GM18517 (cell line): ENCODE results near the gene EVA1C.
"Not testable (repeated sequence)": the region's sequence is repeated elsewhere in the genome, so short reads cannot be mapped to it uniquely, and the experiment has no call there.

ENCODE experiments used
- ATAC-seq: cut with Tn5 transposase; IDR thresholded peaks from one replicate; pipeline ENCODE4 v1.9.1; 2021; ENCODE audit warnings: mild to moderate bottlenecking, moderate library complexity; ENCODE audit not compliant: unreplicated experiment

EVA1C gene, protein sequence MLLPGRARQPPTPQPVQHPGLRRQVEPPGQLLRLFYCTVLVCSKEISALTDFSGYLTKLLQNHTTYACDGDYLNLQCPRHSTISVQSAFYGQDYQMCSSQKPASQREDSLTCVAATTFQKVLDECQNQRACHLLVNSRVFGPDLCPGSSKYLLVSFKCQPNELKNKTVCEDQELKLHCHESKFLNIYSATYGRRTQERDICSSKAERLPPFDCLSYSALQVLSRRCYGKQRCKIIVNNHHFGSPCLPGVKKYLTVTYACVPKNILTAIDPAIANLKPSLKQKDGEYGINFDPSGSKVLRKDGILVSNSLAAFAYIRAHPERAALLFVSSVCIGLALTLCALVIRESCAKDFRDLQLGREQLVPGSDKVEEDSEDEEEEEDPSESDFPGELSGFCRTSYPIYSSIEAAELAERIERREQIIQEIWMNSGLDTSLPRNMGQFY

DNA sequence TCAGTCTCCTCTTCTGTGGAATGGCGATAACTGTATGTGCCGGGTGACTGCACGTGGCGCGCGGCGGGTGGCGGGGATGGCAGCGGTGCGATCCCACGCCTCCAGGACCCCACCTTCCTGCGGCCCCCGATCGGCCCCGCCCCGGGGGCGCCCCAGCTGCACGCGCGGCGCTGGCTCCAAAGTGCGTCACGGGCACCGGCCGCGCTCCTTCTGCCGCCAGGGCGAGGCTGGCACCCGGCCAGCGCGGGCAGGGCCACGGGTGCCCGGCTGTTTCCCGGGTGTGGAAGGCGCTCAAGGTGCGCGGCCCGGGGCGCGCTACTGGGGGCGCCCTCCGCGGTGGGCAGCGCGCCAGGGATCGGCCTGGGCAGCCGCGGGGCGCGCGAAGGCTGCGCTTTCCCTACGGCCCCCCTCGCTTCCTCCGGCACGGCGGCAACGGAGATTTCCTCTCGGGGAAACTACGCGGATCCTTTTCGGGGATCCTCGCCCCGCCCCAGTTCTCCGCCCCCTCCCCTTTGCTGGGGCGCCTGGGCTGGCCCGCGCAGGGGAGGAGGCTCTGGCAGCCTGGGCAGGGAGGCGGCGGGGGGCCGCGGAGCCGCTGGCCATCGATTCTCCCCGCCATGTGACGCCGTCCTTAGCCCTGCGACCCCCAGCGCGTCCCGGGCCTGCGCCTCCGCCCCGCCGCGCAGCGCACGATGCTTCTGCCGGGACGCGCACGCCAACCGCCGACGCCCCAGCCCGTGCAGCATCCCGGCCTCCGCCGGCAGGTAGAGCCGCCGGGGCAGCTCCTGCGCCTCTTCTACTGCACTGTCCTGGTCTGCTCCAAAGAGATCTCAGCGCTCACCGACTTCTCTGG, at the start of gene EVA1C:
Gene EVA1C (plus strand): TSS at position 545 of the 853 bp plus-strand sequence. CDS start 148 bp downstream, at position 693.
- no peak for ATAC-seq

DNA sequence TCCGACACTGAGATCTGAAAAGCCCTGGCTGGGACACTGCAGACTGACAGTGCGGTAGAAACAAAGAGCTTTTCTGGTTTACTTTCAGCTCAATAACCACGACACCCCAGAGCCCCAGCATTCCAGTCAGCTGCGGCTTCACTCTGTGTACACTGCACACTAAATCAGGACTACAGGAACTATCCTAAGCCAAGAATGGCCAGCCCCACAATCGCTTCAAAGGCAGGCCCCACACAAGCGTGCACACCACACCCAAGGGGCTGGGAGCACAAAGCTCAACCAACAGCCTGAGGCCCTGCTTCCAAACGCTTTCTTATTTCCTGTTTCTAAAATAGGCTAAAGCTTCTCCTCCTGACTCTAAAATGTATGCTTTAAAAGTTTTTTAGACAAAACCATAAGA, 48.1 kb upstream of the EVA1C start:
- ATAC-seq = no peak

DNA sequence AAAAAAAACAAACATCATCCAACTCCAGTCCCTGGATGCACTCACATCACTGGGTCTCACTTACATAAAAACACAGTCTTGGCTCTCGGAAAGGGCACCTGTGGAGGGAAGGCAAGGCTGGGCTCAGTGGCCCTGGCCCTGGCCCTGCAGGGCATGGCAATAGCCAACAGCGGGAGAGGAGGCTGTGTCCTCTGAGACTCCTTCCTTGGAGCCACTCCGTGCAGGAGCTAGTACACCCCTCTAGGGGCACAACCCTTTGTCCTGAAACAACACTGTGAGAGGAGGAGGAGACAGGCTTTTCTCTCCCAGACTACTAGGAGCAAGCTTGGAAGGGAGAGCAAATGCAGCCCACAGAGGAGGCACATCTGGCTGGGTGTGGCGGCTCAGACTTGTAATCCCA, 47.7 kb upstream of the EVA1C start:
- no peak for ATAC-seq

DNA sequence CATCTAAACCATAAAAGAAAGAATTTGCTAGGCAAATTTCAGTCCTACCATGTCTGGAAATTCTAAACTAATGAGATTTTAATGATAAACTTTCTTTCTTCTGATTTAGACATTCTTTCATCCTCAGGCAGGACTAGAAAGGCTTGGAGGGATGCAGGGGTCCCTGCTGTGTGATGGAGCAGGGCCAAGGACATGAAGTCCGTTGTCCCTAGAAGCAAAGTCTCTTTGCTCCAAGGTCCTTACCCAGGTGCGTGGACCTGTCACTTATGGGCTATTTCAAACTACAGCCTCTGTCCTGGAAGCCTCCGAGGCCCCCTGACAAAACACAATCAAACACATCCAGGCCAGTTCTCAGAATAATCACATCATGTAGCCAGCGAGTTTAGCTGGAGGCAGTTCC, 46.3 kb upstream of the EVA1C start:
- ATAC-seq = no peak

DNA sequence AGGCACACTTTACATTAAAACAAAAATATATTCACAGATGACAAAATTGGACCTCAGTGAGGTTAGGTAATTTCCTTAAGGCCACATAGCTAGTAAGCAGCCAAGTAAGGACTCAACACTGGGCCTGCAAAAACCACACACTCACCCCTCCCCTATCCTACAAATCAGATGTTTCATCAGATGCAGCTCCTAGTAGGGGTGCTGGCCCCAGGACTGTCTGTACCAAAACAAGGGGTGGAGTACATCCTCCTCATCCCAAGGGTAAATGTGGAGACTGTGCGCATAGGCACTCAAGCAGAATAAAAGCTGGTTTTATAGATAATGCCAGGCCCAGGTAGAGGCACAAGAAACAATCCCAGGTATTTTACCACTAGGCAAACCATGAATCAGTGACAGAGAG, 45.3 kb upstream of the EVA1C start:
- ATAC-seq = no peak

DNA sequence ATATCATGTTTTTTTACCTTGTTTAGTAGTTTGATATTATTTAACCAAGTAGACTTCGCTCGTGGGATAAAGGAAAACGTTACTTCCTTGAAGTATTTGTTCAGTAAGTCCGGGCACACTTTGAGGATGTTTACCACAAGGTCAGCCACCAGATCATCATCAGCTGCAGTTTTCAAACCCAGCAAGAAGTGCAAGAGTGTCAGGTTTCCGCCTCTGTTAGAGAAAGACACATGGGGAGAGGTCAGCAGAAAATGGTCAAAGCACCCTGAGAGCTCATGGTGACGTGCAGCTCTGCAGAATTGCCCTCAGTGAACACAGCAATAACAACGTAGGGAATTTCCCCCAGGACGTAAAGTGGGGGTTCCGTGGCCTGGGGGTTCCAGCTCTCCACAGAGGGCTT, 44.1 kb upstream of the EVA1C start:
- ATAC-seq = no peak

DNA sequence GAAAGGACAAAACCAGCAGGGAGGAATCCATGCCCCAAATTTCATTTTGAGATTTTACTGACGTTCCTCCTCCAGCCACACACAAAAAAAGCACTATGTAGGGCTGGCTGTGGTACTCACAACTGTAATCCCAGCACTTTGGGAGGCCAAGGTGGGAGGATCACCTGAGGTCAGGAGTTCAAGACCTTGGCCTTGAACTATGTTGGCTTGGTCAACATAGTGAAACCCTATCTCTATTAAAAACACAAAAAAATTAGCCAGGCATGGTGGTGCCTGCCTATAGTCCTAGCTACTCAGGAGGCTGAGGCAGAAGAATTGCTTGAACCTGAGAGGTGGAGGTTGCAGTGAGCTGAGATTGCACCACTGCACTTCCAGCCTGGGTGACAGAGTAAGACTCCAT, 43.5 kb upstream of the EVA1C start:
- ATAC-seq = not testable (repeated sequence)

DNA sequence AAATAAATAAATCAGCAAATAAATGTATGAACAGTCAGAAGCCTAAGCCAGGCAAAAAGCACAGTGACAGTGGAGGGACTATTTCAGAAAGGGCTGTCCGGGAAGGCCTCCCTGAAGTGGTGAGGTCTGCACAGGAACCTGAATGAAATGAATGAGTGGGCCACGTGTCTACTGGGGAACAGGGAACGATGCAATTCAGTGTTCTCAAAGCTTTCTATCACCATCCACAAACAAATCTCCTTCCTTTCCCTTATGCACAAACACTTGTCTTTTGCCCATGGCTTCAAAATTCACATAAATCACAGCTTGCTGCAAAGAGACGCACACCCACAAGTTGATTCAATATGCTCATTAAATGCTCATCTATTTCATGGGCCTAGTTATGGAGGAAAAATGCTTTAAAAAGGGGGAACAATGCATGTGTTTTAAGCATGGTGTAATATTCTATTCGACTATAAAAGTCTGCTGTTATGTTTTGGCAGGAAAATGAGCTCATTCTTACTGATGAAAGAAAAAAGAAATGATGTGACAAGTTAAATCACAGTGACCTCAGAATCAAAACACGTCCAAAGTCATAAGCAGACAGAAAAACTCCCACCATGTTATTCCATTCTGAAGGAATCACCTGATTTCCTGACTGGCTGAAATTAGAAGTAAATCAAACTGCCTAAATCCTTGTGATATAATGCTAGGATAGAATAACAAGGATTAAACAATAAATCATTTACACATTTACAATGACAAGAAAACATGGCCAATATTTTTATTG, 41.3 kb upstream of the EVA1C start:
- ATAC-seq = no peak

DNA sequence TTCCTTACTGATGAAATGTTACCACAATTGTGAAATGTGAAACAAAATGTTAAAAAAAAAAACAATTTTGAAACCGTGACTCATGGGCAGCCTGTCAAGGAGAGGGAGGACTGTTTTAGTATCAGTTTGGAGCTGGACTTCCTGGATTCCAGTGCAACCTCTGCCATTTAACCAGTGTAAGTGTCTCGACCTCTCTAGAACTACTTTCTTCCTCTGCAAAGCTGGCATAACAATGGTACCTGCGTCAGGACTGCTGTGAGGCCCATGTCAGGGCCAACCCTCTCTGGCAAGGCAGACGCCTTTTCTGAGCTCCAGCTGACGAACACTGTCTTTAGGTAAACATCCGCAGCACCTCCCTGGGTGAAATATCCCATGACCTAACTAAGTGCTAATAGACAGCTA, 40.6 kb upstream of the EVA1C start:
- no peak for ATAC-seq

DNA sequence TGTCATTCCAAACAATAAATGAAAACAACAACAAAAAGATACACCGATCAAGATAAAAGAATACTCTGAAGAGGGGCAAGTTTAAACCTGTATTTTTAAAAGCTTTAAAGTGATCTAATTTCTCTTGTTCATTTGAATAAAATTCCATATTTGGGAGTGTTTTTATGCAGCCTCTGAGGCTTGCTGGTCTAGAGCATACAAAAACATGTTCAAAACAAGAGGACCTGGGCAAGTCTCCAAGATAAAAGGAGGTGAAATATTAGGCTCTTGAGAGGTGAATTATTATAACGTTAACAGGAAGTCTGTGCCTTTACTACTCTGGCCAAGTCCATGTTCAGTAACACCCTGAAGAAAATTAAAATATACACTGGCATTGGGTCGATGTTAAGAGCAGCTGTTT, 39.8 kb upstream of the EVA1C start:
- no peak for ATAC-seq

DNA sequence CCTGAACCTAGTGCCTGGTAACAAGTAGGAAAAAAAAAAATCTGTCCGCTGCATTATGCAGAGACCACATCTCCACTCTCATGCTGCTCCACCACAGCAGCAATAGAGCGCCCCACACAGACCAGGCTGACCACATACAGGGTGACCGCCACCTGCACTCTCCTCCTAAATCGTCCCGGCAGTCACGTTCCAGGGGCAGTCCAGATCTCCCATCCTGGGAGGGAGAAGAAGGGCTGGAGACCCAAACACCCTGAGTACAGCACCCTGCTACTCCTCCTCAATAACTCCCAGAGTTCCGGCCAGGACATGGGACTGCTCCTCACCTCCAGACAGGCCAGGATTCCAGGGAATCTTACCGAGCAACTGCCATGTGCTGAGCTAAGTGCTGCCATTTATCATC, 35.0 kb upstream of the EVA1C start:
- no peak for ATAC-seq

DNA sequence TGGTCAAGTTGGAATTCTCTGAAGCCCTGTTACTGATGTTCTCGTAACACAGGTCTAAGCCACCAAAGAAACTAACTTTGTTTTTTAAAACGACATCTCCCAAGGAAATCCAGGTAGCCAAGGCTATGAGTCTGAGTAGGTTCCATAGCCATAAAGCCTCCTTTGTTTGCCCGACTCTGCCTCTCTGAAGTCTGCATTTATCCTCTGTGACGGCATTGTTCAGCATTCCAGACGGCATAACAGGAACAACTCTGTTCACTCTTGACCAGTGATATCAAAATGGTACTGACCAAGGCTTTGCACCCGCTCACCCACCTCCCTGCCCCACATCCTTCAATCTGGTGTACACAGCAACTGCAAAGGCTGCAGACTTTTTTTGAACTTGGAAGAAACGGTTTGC, 34.5 kb upstream of the EVA1C start:
- no peak for ATAC-seq

DNA sequence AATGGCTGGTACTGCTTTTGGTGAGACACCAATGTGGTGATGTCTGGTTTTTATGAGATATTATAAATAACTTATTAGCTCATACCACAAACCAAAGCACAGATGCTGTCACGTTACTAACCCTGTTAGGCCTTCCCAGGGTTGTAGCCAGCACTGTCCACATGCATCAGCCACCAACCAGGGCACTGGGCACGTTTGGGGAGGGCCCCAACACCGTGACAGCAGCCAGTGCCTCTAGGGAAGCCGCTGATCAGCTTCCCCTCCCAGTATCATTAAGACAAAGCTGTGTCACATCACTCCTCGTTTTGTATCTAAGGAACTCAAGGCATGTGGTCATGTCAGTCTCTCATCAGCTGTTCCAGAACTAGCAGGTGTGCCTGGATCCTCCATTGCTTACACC, 33.5 kb upstream of the EVA1C start:
- ATAC-seq = no peak

DNA sequence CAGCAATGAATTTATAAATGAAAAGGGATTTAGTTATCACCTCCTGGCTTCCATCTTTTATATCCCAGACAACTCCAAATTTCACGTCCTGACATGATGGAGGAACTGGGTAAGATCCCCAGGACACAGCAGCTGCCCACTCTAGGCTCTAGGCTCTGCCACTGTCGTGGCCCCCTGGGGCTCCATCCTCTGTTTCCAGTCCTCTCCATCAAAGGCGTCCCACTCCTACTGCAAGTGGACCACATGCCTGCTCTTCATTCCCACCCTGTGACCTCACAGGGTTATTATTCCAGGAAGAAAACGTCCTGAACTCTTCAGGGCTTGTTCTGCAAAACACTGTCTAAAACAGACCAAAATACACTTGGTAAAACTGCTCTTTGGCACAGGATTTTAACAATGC, 31.6 kb upstream of the EVA1C start:
- ATAC-seq = no peak

DNA sequence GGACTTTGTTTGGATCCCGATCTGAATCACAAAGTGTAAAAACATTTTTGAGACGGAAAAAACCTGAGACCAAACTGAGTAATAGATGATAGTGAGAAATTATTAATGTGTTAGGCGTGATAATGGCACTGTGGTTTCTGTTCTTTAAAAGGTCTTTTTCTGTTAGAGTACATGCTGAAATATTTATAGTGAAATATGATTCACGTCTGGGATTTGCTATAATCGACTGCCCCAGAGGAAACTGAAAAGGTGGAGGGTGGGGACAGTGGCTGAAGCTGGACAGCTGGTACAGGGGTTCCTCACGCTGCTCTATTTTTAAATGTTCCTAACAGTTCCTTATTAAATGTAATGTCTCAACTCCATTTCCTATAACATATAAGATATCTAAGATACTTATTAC, 30.9 kb upstream of the EVA1C start:
- no peak for ATAC-seq

DNA sequence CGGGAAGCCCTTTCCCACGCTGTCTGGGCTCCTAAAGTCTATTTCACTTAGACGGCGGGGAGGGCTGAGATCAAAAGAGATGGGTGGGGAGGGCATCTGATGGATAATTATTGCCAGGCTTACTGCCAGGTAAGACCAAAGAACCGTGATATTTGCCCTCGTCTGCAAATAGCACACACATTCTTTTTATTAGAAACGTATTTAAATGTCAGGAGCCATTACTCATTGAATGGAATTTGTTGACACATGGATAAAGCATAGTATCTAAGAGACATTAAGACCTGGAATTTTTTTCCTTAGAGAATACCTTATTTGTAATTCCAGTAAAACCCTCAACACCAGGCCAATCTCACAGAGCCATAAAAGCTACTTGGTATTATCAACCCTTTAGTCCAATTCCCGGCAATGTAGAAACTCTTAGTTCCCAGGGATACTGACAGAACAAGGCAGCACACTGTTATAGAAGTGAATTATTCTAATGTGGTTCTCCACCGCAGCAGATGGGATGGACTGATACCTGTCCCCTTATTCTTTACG, 30.3 kb upstream of the EVA1C start:
- no peak for ATAC-seq

DNA sequence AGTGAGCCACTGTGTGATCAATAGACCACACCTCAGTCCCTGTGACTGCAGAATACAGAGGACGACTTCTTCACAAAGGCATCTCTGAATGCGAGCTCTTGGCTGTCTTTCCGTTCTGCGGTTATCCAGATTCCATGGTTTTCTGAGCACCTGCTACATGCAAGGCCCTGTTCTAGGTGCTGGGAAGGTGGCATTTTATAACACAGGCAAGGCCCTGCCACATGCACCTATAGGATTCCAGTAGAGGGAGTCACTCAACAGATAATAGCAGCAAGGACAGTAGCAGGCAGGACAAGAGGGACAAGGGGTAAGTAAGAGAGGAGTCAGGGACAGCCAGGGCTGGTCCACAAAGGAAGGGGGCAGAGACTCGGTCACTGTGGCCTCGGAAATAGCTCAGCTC, 28.7 kb upstream of the EVA1C start:
- ATAC-seq = no peak

DNA sequence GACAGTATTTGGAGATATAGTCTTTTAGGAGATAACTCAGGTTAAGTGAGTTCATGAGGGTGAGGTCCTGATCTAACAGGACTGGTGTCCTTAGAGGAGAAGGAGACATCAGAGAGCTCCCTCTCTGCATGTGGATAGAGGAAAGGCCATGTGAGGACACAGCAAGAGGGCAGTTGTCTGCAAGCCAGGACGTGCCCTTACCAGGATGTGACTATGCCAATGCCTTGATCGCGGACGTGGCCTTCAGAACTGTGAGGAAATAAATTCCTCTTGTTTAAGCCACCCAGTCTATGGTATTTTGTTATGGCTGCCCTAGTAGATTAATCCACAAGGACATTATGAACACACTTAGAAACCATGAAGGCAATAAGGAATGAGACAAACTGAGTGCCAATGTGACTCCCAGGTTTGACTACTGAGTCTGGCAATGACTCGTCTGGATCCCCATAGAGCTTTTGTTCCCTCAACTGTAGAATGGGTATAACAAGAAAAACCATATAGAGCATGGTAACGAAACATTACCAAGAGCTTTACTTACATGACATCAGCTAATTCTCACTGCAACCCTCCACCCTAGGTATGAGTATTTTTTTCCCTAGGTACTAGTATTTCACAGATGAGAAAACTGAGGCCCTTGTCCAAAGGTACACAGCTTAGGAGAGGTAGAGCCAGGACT, 26.2 kb upstream of the EVA1C start:
- ATAC-seq = no peak

DNA sequence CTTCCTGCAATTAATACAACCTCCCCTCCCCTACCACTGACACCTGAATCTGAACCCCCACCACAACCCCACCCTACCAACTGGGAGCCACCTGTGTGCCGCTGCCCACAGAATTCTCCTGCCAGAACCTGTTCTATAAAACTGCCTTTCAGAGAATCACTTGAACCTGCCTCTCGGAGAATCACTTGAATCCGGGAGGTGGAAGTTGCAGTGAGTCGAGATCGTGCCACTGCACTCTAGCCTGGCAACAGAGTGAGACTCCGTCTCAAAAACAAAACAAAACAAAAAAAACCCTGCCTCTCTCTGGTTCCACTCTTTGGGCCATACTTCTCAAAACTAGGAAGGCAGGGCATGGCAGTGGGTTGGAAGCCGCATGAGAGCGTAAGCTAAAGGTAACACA, 25.4 kb upstream of the EVA1C start:
- no peak for ATAC-seq

DNA sequence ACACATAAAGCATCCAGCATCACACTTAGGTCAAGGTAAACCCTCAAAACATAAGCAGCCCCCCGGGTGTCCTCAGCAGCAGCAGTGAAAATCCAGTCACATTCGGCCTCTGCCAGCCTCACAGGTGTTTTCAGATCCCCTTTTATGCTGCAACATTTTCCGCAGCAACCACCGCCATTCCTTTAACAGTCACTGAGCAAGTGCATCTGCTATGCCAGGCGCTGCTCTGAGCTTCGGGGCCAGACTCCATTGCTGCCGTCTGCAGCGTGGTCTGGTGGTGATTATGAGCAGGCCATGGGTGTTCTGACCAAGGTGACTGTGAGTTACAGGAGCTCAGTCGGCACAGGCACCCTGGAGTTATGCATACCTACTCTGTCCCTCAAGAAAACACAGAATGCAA, 24.2 kb upstream of the EVA1C start:
- ATAC-seq = no peak
